GM19324 (cell line): ENCODE results near the gene FBXO7.

ENCODE experiments used
- ATAC-seq: cut with Tn5 transposase; IDR thresholded peaks from one replicate; pipeline ENCODE4 v1.9.1; 2021; ENCODE audit warnings: mild to moderate bottlenecking, moderate library complexity; ENCODE audit not compliant: unreplicated experiment, low FRiP score

FBXO7 gene

DNA sequence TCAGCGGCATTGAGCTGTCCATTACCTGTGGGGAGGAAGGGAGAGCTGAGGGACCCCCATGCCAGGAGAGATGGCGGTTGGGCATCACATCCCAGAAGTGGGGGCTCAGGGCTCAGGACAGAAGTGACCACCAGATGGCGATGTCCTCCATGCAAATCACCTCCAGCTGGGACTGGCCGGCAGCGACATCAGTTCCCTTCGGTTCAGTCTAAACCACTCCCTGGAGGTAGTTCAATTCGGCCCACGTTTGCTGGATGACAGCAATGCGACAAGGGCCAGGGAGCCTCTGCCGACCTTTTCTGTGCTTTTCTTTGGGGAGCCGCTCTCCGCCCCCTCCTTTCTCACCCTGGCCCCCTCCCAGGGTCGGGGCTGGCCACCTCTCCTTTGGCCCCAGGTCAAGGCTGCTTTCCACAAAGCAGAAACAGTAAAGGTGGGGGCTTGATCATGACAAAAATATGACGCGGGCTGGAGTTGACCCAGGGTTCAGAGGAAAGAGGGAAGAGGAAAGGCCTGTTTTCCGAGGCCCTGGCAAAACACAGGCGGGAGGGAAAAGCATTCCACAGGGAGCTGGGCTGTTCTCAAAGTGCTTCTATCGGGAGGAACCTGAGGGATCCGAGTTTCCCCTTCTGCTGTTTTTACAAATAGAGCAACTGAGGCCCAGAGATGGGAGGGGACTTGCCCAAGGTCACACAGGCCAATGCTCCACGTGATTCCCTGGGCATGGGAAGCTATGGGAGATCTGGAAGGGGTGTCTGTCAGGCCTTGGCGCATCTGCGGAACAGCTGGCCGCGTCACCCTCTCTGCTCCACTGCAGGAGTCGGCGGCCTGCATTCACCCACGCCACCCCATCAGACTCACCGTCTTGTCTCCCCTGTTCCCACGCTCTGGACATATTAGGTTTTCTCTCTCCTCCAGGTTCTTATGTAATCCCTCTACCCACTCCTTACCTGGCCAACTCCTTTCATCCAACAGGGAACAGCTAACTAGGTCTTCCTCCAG is 54.7 kb downstream of the FBXO7 start:
- no peak for ATAC-seq

DNA sequence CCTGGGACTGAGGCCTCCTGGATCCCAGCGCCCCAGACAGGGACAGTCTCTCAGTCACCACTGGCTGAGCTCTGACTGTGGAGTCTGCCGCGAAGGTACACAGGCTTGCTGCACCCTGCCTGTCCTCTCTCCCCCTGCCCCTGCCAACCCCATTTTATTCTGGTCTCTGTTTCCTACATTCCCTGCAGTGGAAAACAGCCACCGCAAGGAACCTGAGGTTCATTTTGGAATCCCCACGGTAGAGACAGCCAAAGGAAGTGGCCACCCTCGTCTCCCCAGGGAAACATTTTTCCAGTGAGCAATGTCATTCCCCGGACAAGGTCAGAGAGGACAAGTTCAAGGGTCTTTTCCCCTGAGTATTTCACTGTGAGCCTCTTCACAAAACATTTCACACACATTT is 56.6 kb downstream of the FBXO7 start:
- no peak for ATAC-seq

DNA sequence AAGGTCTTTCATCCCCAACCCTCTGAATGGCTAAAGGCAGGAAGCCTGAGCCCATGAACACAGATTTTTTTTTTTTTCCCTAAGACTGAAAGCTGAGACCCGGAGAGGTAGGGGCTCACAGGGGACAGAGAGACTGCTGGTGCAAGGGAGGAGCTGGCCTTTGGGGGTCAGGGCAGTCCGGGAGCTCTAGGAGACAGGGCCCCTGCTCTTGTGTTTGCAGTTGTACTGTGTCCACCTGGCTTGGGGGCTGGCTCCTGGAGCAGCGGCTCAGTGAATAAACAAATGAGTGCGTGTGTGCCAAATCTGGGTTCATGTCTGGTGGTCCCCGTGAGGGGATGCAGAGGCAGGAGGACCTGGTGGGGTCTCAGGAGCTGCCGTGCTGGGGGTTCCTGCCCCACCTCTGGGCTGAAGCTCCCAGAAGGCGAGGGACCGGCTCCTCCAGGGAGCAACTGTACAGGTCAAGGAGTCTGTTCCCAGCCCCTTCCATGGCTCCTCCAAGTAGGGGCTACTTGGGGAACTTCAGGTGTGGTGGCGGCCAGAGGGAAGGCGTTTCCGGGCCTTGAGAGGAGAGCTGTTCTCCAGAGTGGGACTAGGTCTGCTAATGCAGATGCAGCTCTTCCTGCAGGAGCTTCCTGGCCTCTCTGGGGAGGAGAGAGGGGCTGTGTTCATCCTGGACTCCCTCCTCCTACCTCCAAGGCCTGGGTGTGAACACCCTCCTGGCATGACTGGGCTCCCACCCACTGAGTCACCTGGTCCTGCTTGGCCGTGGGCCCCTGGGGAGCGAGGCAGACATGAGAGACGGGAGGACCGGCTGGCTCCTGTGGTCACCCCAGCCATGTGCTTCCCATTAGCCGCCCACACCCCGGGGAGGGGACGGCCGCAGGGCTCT is 57.6 kb downstream of the FBXO7 start:
- no peak for ATAC-seq

DNA sequence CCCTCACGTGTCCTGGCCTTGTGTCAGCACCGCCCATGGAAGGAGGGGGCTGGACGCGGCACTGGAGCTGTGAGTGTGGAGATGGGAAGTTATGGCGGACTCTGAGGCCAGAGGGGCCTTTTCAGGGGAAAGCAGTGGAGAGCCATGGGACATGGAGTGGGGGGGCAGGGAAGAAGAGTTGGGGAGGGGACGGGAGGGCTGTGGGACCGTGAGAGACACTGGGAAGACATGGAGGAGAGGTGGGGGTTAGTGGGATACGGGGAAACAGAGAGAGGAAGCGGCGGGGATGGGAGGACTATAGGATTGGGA is 58.2 kb downstream of the FBXO7 start:
- no peak for ATAC-seq

DNA sequence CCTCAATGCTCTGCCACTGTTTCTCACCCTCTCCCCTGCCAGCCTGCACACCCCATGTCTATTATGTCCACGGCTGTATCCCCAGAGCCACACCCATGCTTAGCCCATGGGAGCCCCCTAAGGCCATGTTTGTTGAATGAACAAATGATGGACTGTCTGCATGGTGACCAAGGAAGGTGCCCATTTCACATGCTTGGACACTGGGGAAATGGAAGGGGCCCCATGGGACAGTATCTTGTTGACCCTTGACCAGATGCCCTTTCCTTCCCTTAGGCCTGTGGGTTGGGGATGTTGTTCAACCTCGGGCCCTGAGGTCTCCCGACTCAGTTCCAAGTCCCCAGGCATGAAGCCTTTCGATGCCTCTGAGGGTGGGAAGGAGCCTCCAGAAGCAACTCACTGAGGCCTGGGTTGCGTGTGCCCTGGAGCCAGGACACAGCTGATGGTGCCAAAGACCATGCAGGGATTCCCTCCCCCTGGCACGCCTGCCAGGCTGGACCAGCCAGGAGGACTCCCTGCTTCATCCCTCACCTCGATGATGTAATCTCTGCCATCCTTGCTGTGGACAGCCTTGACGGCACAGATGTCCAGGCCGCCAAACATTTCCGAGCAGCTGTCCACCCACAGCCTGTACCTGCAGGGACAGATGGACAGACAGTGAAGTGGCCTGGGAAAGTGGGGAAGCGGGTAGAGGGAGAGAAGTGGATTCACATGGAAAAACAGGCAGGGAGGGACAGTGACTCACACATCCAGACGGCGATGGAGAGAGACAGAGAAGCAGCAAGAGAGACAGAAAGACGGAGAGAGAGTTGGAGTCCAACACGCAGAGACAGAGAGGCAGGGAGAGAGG is 58.9 kb downstream of the FBXO7 start:
- no peak for ATAC-seq

DNA sequence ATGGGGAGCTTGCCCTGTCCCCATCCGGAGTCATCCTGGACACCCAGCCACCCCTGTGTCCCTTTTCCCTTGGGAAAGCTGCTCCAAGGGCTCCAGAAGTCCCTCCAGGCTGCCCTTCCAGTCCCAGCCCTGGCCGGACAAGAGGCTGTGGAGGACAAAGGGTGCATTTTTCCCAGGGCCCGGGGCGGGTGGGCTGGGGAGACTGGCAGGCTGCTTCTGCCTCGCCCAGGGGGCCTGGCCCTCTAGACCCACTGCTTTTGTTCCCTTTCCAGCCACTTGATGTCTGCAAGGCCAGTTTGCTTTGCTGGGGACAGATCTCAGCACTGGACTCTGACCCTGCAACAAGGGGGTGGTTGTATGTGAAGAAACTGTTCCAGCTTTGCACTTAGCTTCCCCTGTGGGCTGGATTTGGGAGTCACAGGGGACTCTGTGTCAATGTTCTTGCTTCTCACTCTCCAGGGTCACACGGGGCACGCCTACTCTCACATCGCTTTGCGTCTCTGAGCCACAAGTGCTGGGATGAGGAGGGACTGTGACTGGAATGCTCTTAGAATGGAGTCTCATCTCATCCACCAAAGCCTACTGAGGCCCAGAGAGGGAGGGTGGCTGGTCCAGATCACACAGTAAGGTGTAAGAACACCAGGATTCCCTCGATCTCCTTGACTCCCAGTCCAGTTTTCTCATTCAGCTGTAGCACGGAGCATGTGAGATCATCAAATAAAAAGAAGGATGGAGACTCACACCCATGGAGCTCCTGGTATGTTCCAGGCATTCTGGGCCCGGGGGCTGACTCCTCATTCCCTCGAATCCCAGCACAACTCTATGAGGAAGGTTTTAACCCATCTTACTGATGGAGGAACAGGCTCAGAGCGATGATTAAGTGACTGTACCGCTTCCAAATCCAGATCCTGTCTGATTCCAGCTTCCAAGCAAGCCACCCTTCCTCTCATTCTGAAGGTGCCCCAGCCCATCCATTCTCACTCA is 59.9 kb downstream of the FBXO7 start:
- no peak for ATAC-seq

DNA sequence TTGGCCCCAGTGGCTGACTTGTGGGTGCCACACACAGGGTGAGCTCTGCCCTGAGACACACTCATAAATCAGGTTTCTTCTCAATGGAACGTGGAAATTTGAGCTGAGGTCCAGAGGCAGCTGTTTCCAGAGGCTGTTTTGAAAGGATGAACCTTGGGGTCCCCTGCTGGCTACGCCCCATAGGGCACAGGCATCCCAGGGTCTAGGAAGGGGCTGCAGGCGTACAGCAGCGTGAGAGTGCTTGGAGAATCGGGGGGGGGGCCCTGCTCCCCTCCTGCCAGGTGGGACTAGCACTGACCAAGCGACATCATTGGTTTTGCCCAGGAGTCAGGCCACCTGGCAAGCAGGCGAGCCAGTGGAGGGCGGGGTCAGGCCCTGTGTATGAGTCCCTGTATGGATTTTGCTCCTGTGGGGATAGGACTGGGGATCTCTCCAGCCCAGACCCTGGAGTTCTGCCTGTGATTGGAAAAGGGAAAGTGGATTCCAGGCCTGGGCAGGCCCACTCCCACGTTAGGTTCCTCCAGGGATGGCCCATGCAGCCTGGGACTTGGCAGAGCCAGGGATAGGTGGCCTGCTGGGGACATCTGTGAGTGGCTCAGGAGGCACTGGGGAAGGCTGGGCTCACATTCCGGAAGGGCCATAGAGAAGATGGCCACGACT is 61.0 kb downstream of the FBXO7 start:
- no peak for ATAC-seq

DNA sequence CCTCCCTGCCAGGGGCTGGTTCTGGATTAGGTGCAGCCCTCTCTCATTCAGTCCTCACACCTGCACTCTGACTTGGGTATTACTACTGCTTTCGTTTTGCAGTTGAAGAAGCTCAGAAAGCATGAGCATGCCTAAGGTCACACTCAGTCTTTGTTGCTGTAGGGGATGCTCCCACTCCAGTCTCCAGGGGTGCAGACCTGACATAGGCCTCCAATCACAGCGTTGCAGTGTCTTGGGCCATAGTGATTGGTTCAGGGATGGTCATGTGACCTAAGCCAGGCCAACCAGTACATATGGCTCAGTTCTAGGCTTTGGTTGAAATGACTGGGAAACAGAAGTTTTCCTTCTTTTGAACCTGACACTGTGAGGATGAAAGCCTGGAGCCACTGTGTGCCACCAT is 61.7 kb downstream of the FBXO7 start:
- ATAC-seq, result no peak

DNA sequence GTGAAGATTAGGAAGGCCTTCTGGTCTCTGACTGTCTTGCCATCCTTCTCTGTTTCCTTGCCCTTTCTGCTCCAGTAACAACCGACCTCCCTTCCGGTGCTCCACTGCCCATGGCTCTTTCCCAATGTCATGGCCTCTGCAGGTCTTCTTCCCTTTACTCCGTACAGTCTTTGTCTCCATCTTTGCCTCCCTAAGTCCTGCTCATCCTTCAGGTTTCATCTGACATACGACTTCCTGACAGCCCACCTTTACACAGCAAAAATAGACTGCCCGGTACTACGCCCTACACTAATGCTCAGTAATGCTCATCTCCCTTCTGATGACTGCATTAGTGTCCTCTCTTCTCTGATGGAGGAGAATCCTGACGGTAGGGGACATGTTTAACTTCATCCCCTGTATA is 63.9 kb downstream of the FBXO7 start:
- no peak for ATAC-seq

DNA sequence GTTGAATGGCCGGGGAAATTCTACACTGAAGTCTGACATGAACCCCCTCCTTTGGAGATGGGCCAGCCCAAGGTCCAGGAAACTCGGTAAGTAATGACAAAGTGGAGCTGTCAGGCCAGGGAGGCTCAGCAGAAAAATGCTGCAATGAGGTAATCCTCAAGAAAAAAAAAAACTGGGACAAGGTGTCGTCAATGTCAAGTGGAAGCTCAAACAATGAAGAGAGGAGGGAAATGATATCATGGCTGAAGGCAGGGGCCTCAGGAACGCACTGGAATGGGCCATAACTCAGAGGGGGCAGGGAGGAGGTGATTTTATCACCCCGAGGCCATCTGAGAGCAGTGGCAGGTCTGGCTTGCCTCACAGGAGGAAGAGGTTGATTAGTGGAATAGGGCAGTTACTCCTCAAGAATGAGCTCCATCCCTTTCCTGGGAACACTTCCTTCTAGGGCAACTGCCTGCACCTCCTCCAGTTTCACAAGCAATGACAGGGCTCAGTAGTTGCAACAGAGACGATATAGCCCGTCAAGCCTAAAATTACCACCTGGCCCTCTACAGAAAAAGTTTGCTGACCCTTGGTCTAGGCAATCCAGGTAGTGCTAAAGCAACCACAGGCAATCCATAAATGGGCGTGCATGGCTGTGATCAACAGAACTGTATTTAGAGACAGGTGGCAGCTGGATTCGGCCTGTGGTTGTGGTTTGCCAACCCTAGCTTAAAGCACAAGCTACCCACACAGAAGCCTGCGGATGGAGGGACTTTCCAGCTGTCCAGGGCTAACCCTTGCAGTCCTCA is 65.2 kb downstream of the FBXO7 start:
- no peak for ATAC-seq

DNA sequence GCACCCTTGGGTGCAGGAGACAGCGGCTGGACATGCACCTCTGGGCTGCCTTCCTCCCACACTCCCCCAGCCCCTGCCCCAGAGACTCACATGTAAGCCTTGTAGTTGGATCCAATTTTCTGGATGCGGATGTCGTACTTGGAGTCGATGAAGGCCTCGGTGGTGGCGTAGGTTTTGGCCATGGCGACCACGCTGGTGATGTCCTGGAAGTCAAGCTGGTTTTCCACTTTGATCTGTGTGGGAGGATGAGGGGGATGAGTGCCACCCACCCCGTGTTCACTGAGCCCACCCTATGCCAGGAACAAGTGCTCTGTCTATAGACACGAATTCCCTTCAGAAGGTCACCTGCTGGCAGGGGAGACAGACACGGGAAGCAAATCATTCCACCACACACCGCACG is 66.9 kb downstream of the FBXO7 start:
- ATAC-seq, result no peak

DNA sequence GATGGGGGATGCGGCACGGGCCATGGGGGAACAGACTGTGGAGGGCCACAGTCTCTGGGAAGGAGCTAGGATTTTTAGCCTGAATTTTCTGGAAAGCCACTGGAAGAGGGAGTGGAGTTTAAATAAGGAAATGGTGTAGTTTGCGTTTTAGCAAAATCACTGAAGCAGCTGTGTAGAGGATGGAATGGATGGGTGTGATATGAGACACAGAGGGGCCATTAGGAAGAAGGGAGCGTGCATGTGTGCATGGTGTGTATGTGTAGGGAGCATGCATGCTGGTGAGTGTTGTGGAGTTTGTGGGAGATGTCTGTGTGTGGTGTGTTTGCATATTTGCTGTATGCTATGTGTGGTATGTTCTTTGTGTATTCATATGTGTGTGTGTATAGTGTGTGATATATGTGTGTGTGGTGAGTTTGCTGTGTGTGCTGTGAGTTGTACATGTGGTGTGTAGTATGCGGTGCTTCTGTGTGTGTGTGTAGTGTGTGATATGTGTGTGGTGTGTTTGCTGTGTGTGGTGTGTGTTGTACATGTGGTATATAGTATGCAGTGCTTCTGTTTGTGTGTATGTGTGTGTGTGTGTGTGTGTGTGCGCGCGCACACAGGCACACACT is 67.6 kb downstream of the FBXO7 start:
- ATAC-seq, result no peak

DNA sequence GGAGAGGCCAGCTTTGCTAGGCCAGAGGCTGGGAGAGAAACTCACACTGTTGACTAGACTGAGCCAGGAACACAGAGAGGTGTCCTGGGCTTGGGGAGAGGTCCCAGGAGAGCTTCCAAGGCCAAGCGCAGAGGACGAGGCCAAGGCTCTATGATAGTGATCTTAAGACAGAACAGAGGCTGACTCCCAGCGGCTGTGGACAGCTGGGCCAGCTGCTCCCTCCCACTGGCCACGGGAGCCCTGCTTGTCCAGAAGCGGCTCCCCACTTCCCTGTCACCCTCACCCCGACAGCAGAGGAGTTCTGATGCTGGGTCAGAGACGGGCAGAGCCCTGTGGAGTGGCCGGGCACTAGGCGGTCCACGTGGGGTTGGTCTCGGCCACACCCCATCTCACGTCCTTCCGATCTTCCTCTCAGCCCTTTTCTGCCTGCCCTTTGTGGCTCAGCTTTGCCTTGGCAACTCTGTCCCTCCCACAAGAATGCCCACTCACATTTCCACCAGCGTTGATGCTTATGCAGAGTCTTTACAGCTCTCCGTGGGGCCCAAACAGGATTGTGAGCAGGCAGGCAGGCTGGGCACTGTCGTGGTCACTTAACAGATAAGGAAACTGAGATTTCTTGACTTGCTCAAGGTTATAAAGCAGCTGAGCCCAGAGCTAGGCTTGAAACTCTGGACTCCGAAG is 68.2 kb downstream of the FBXO7 start:
- ATAC-seq, result no peak

DNA sequence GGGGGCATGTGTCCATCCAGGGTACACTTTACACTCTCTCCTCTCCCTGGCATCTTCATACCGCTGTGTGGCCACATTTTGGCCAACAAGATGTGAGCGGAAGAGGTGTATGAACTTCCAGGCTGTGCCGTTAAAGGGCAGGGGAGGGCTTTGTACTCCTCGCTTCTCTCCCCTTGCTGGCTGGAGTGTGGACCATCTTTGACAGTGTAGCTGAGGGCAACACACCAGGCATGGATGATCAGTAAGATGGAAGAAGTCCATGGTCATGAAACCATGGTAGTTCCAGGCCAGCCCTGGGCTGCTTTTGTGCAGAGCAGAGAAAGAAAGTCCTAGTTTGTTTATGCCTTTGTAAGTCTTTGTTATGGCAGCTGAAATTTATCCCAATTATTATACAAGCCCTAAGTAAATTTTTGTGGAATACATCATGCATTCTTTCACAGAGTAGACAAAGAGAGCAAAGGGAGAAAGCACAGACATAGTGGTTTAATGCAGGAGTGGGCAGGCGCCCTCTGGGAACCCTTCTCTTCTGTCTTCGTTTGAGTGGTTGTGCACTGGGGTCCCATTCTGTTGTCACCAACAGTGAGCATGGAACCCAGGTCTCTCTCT is 70.4 kb downstream of the FBXO7 start:
- ATAC-seq, result no peak

DNA sequence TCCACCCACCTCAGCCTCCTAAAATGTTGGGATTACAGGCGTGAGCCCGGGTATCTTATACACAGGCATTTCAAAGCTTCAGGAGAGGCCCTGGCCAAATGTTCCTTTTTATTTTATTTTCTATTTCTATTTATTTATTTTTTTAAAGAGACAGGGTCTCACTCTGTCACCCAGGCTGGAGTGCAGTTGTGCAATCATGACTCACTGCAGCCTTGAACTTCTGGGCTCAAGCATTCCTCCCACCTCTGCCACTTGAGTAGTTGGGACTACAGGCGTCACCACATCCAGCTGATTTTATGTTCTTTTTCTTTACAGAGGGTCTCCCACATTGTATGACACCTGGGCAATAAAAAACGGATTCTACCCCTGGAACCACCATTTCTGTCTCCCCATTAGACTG is 71.2 kb downstream of the FBXO7 start:
- no peak for ATAC-seq

DNA sequence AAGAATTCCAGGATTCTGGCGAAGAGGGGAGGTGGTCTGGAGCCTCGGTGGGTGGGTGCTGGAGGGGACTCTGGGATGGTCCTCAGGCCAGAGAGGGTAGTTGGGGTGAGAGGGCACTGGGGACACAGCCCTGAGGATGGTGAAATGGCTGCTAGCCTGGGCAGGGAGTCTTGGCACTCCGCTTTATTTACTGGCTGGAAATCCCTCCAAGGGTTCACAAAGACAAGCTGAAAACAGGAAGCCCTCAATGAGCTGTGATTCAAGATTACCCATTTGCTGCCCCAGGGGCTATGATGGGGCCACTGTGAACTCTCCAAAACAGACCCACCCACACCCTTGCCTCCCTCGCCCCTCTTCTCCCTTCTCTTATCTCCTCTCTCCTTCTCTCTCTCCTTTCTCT is 71.9 kb downstream of the FBXO7 start:
- no peak for ATAC-seq

DNA sequence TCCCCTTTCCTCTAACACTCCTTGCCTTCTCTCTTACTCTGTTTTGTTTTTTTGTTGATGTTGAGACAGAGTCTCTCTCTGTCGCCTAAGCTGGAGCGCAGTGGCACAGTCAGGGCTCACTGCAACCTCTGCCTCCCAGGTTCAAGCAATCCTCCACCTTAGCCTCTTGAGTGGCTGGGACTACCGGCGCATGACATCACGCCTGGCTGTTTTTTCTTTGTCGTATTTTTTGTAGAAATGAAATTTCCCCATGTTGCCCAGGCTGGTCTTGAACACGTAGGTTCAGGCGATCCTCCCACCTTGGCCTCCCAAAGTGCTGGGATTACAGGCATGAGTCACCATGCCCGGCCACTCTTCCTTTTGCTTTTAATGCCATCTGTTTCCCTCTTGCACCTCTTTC is 72.3 kb downstream of the FBXO7 start:
- ATAC-seq, result no peak
